Lower lobe of right lung (tissue), 2 donors: ENCODE data around the gene MAN2A2. TPM values are rescaled to one million over a fixed set of nuclear protein-coding genes. Genes with fewer than 3 reads are reported as not detected.
A peak's percentile ranks its signal among the peaks of the same experiment; 100 is the strongest.

ENCODE experiments used
- ATAC-seq, 2 donors: fragments of 200-7000 bp; cut with Tn5 transposase; one replicate each; pipeline ENCODE4 v1.9.1; 2020 to 2022; ENCODE audit warnings: mild to moderate bottlenecking in 2 of 2, moderate library complexity in 2 of 2
- DNase-seq: peaks from one replicate; pipeline ENCODE4 v3.0.0-alpha.2; 2020
- H3K27ac ChIP-seq: fragments of 200-600 bp; one replicate; pipeline ENCODE4 v1.8.0; 2022
- H3K27me3 ChIP-seq: fragments of 200-600 bp; one replicate; pipeline ENCODE4 v1.8.0; 2022; ENCODE audit warnings: low read depth
- H3K36me3 ChIP-seq: fragments of 200-600 bp; one replicate; pipeline ENCODE4 v1.8.0; 2022; ENCODE audit warnings: mild to moderate bottlenecking
- H3K4me1 ChIP-seq: fragments of 200-600 bp; one replicate; pipeline ENCODE4 v1.8.0; 2022
- H3K4me3 ChIP-seq: fragments of 200-600 bp; one replicate; pipeline ENCODE4 v1.8.0; 2022; ENCODE audit warnings: mild to moderate bottlenecking
- H3K9me3 ChIP-seq: fragments of 200-600 bp; one replicate; pipeline ENCODE4 v1.8.0; 2022
- intact Hi-C: fragments of 100-400 bp; cut with DNase I; formaldehyde crosslinking; loops from one replicate; pipeline ENCODE4 v1.11.0; 2022
- total RNA-seq: library from RNA; stranded (reverse); fragmentation: NEBNext Ultra II Directional; extraction: Animal tissue kit (Norgen Biotek cat#: 25700); gene quantifications from one replicate; pipeline ENCODE4 v1.2.1, GENCODE V29; 2021
- TF ChIP-seq, protein P1 (sequence below): fragments of 200-600 bp; IDR thresholded peaks from one replicate; pipeline ENCODE4 v1.8.0; 2022; ENCODE audit warnings: antibody characterized with exemption, mild to moderate bottlenecking
- donor health status: DM: no; HTN: yes; CAD: no; lungs with severe emphysema.

The MAN2A2 gene
- total RNA-seq, 1 donor from 2014 or later = 96.9 TPM

DNA sequence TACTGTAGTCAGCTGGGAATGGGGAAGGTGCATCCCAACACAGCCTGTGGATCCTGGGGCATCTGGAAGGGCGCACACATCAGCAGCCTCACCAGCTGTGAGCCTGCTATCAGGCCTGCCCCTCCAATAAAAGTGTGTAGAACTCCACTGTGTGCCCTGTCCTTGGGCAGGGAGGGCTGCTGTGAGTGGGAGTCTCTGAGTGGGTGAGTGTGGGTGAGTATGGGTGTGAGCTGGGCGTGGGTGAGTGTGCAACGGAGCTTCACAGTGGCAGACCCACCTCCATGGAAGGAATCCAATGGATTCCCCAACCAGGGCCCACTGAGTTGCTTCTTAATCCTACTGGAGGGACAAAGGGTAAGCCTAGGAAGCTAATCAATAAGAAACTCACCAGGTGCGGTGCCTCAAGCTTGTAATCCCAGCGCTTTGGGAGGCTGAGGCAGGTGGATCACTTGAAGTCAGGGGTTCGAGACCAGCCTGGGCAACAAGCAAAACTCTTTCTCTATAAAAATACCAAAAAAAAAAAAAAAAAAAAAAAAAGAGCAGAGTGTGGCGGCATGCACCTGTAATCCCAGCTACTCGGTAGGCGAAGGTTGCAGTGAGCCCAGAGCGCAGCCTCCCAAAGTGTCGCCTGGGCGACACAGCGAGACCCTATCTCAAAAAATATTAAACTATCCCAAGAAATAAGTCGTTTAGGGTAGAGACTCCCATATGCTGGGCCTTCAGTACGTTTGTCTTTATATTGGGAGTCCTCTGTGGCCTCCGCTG lies 51.0 kb downstream of the MAN2A2 start:
- ATAC-seq = no peak
- intact Hi-C loops = no loop called here
- no peak for DNase-seq
- Histone ChIP-seq H3K27ac (peak overlapping the region; percentile 97), H3K27me3 (no peaks in the 10 kb centered on the region), H3K9me3 (no peaks in the 10 kb centered on the region), H3K4me1 (peaks cover 31% of the 10 kb centered on the region), H3K4me3 (peak overlapping the region; percentile 89), H3K36me3 (peaks cover 50% of the 10 kb centered on the region)
- TF ChIP-seq, protein P1, sequence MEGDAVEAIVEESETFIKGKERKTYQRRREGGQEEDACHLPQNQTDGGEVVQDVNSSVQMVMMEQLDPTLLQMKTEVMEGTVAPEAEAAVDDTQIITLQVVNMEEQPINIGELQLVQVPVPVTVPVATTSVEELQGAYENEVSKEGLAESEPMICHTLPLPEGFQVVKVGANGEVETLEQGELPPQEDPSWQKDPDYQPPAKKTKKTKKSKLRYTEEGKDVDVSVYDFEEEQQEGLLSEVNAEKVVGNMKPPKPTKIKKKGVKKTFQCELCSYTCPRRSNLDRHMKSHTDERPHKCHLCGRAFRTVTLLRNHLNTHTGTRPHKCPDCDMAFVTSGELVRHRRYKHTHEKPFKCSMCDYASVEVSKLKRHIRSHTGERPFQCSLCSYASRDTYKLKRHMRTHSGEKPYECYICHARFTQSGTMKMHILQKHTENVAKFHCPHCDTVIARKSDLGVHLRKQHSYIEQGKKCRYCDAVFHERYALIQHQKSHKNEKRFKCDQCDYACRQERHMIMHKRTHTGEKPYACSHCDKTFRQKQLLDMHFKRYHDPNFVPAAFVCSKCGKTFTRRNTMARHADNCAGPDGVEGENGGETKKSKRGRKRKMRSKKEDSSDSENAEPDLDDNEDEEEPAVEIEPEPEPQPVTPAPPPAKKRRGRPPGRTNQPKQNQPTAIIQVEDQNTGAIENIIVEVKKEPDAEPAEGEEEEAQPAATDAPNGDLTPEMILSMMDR = no peak

DNA sequence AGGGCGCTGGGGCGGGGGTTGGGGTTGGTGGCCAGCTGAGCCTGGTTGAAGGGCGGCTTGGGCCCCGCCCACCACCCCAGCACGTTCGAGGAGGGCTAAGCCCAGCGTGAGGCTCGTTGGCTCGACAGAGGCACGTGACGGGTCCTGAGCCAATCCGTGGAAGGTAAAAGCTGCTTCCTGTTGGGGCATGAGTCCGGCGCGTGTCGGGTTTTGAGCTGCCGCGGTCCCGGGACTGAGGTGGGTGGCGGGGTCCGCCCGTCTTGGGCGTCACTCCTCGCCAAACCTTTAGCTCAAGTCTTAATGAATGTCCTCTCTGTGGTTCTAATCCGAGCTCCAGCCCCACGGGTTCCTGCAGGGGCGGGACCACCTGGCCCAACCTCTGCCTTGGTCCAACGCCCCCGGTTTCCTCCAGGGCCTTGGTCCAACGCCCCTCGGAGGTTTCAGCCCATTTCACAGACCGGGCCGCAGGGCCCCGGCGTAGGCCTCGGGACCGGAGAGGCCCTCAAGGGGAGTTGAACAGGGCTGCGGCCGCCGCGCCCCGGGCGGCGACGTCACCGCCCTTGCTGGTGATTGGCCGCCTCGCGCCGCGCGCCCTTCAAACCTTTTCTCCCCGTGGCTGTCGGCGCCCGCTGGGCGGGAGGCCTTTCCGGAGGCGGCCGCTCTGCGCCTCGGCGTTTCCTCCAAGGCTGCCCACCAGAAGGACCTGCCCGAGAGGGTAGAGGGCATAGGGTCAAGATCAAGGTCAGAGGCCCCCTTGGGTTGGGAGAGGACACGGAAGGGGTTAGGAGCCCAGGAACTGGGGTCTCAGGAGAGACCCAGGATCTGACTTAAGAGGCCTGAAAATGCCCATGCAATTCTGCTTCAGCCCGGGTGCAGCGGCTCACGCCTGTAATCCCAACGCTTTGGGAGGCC lies 51.9 kb downstream of the MAN2A2 start, which contains the start of gene RCCD1:
Gene RCCD1, plus strand, starts transcription at position 173 of the 912 bp plus-strand sequence. CDS start 1,851 bp downstream, outside the sequence.
- intact Hi-C loops = no loop called here
- Histone ChIP-seq H3K27me3 (no peaks in the 10 kb centered on the region), H3K27ac (peak within 1 kb of the TSS; percentile 97), H3K4me3 (peak within 1 kb of the TSS; percentile 89), H3K4me1 (peaks cover 31% of the 10 kb centered on the region), H3K36me3 (peaks cover 44% of the 10 kb centered on the region), H3K9me3 (no peaks in the 10 kb centered on the region)
- DNase-seq (peak; percentile 98), ATAC-seq (peak; percentile 96 to 97)
- TF ChIP-seq, protein P1 = no peak

DNA sequence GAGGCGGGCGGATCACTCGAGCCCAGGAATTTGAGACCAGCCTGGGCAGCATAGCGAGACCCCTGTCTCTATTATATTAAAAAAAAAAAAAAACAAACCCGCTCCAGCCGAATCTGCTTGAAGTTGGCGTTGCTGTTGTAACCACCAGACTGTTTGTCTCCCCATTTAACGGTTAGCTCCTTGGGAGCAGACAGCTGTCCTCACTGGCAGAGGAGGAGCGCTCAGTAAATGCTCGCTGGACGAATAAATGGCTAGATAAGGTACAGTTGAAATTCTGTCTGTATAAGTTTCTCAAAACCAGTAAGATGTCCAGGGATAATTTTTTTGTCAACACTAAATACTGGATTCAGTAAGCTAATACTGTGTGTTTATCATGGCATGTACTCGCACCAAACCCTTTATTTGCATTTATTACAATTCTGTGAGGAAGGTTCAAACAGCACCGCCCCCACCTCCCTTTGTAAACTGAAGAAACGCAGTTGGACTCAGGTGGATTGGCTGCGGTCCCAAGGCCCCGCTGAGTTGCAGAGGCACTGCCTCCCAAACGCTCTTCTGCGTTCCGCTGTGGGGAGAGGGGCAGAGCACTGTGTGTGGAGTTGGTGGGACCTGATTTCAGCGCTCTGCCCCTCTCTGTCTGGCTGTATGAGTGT lies 52.6 kb downstream of the MAN2A2 start:
- no peak for ATAC-seq
- no peak for DNase-seq
- Histone ChIP-seq H3K4me1 (peaks cover 31% of the 10 kb centered on the region), H3K27me3 (no peaks in the 10 kb centered on the region), H3K36me3 (peaks cover 43% of the 10 kb centered on the region), H3K9me3 (no peaks in the 10 kb centered on the region), H3K4me3 (peak overlapping the region; percentile 89), H3K27ac (no peak overlapping the region)
- intact Hi-C loops = no loop called here
- TF ChIP-seq, protein P1 = no peak

DNA sequence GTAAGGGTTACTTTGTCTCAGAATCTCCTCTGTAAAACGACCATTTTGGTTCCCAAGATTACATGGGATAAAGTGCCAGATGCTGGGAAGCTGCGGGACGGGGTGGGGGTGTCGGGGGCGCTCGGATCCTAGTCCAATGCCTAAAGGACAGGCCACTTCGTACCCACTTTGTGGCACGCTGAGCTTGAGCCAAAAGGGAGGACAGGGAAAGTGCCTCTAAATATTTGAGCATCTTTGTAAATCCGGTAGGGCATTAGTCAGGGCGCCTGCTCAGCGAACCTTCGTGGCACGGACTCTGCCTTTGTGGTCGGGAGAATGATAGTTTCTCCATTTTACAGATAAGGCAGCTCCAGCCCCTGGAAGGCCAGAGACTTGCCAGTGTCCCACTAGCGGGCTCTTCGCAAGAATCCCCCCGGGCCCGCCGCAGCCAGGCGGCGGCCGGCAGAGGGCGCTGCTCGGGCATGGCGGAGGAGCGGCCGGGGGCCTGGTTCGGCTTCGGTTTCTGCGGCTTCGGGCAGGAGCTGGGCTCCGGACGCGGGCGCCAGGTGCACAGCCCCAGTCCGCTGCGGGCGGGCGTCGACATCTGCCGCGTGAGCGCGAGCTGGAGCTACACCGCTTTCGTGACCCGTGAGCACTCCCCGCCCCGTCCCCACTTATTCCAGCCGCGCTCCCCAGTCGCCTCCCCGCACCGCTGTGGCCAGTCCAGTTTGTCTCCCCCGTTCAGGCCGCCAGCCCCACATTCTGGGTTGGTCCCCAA lies 53.4 kb downstream of the MAN2A2 start:
- no peaks in the 10 kb centered on the region for H3K9me3 ChIP-seq
- no peaks in the 10 kb centered on the region for H3K27me3 ChIP-seq
- H3K4me3 ChIP-seq = peak overlapping the region; percentile 67
- H3K27ac ChIP-seq = peak overlapping the region; percentile 36
- ATAC-seq = peak; percentile 65 to 66
- TF ChIP-seq, protein P1 = peak; percentile 97
- peak; percentile 84 for DNase-seq
- H3K36me3 ChIP-seq = peaks cover 43% of the 10 kb centered on the region
- intact Hi-C loops = no loop called here
- peaks cover 31% of the 10 kb centered on the region for H3K4me1 ChIP-seq
